AG09319 (cell line): ENCODE results near the gene OOSP1.

Experiments
- DNase-seq: peaks from one replicate; pipeline ENCODE4 v3.0.0-alpha.2; 2010; ENCODE audit warnings: low read depth; ENCODE audit errors: extremely low read depth
- CTCF ChIP-seq: IDR thresholded peaks from 2 replicates; pipeline ENCODE4 v1.5.1; 2011; ENCODE audit warnings: low read depth, mild to moderate bottlenecking, inconsistent platforms, low read length, moderate library complexity

Gene OOSP1

DNA sequence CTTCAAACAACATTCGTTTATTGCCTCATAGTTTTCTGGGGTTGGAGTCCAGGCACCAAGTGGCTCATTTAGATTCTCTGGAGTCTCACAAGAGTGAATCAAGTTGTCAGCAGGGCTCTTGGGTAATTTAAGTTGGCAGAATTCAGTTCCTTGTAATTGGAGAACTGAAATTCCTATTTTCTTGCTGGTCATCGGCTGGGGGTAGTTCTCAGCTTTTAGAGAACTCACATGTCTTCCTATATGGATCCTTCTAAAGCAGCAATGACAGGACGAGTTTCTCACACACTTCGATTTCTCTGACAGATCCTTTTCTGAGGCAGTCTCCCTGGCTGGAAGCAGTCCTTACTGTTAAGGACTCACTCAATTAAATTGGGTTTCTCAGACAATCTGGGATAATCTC is 61.5 kb downstream of the OOSP1 start:
- no peak for TF ChIP-seq CTCF
- DNase-seq: no peak

GRCh38 chr11:60003729-60004128 is 65.5 kb downstream of the OOSP1 start:
- no peak for TF ChIP-seq CTCF
- no peak for DNase-seq

DNA sequence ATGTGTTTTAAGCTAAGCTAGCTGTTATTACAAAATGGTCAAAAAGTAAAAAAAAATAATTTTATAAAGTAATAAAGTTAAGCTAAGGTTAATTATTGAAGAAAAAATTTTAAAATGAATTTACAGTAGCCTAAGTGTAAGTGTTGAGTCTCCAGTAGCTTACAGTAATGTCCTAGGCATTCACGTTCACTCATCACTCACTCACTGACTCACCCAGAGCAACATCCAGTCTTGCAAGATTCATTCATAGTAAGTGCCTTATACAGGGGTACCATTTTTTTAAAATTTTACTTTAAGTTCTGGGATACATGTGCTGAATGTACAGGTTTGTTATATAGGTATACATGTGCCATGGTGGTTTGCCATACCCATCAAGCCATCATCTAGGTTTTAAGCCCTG is 67.1 kb downstream of the OOSP1 start:
- no peak for TF ChIP-seq CTCF
- no peak for DNase-seq
